Measurements from ENCODE around the gene PCMT1. TPM values are rescaled to one million over a fixed set of nuclear protein-coding genes. Genes with fewer than 3 reads are reported as not detected.

PCMT1 gene
- total RNA-seq, 1 experiment from 2014 or later, result 90.7 TPM

- Mint-ChIP-seq H3K9me3 (no peaks in the 10 kb centered on the region), H3K36me3 (no peaks in the 10 kb centered on the region), H3K4me3 (no peak overlapping the region), H3K27ac (no peak overlapping the region), H3K27me3 (ENCODE audit: low read depth) (no peaks in the 10 kb centered on the region), H3K4me1 (peaks cover 33% of the 10 kb centered on the region)
- TF ChIP-seq ESRRA (CRISPR knock-in tag; IDR thresholded peaks at IDR 0.05; ENCODE audit: borderline replicate concordance), result no peak
- TF ChIP-seq GABPB1 (CRISPR knock-in tag; IDR thresholded peaks at IDR 0.05), result no peak
- DNase-seq (ENCODE audit: low spot score) (no peak), ATAC-seq (no peak)
- ChIA-PET POLR2A (no interaction called here), CTCF (no interaction called here)
These were observed 35.1 kb upstream of the PCMT1 start for GRCh38 chr6:149714442-149714841.

- no peaks in the 10 kb centered on the region for H3K9me3 Mint-ChIP-seq
- DNase-seq (ENCODE audit: low spot score), result no peak
- POLR2A ChIA-PET, result no interaction called here
- peaks cover 21% of the 10 kb centered on the region for H3K4me1 Mint-ChIP-seq
- CTCF ChIA-PET, result no interaction called here
- no peaks in the 10 kb centered on the region for H3K36me3 Mint-ChIP-seq
- no peaks in the 10 kb centered on the region for H3K27me3 Mint-ChIP-seq (ENCODE audit: low read depth)
- TF ChIP-seq NR3C1 (CRISPR knock-in tag; conservative IDR thresholded peaks at IDR 0.05; ENCODE audit: low read depth), result no peak
- no peak for TF ChIP-seq FOXP4 (CRISPR knock-in tag; IDR thresholded peaks at IDR 0.05)
- ATAC-seq, result no peak
- peak overlapping the region; percentile 84 for H3K4me3 Mint-ChIP-seq
- peak overlapping the region; percentile 82 for H3K27ac Mint-ChIP-seq
These were observed 33.2 kb upstream of the PCMT1 start for GRCh38 chr6:149716181-149716963.

GRCh38 chr6:149717255-149717587 is 32.3 kb upstream of the PCMT1 start:
- ChIA-PET CTCF (interaction anchor here (0.8 to 1.5 kb wide), 3 partner anchors 15 to 364 kb away, joined by 3 to 5 read pairs (median 4); partner anchors contain the start of gene NUP43), POLR2A (interaction anchor here (1.3 kb wide), 1 partner anchor 32 kb away, joined by 3 read pairs; the partner anchor contains the start of gene PCMT1)
- no peak for TF ChIP-seq FOXP1 (CRISPR knock-in tag; IDR thresholded peaks at IDR 0.05; ENCODE audit: borderline replicate concordance)
- Mint-ChIP-seq H3K9me3 (no peaks in the 10 kb centered on the region), H3K27me3 (ENCODE audit: low read depth) (no peaks in the 10 kb centered on the region), H3K36me3 (no peaks in the 10 kb centered on the region), H3K4me1 (peaks cover 17% of the 10 kb centered on the region), H3K27ac (peak overlapping the region; percentile 85), H3K4me3 (peak overlapping the region; percentile 84)
- DNase-seq (ENCODE audit: low spot score), result no peak
- no peak for ATAC-seq

- H3K27me3 Mint-ChIP-seq (ENCODE audit: low read depth), result no peaks in the 10 kb centered on the region
- peak within 1 kb of the TSS; percentile 93 for H3K27ac Mint-ChIP-seq
- H3K36me3 Mint-ChIP-seq, result 0 out of 2 replicates have a peak, but pooled peaks cover under 1% of the 10 kb centered on the region
- ATAC-seq, result peak; percentile 87
- POLR2A ChIA-PET, result interaction anchor here (0.5 to 1.3 kb wide), 6 partner anchors 13 to 70 kb away, joined by 3 to 4 read pairs (median 3); partner anchors contain the start of gene PCMT1
- H3K4me3 Mint-ChIP-seq, result peak within 1 kb of the TSS; percentile 84
- peak; percentile 85 for DNase-seq (ENCODE audit: low spot score)
- CTCF ChIA-PET, result interaction anchor here (0.8 to 1.5 kb wide), 3 partner anchors 15 to 364 kb away, joined by 3 to 5 read pairs (median 4); partner anchors contain the start of gene NUP43
- H3K9me3 Mint-ChIP-seq, result no peaks in the 10 kb centered on the region
- H3K4me1 Mint-ChIP-seq, result peaks cover 17% of the 10 kb centered on the region
- TF ChIP-seq SMAD3 (CRISPR knock-in tag; IDR thresholded peaks at IDR 0.05; ENCODE audit: borderline replicate concordance), result no peak
- TF ChIP-seq ELF4 (CRISPR knock-in tag; IDR thresholded peaks at IDR 0.05; ENCODE audit: low read depth), result peak; percentile 83; the same call in 1 of the 2 replicates
- TF ChIP-seq SOX15 (CRISPR knock-in tag; IDR thresholded peaks at IDR 0.05), result no peak
- TF ChIP-seq GRHL2 (CRISPR knock-in tag; IDR thresholded peaks at IDR 0.05; ENCODE audit: insufficient replicate concordance, severe bottlenecking), result no peak
- no peak for TF ChIP-seq USF2 (CRISPR knock-in tag; IDR thresholded peaks at IDR 0.05)
- no peak; the same call in 1 of the 2 replicates for TF ChIP-seq E2F5 (CRISPR knock-in tag; IDR thresholded peaks at IDR 0.05)
- TF ChIP-seq MYBL2 (CRISPR knock-in tag; IDR thresholded peaks at IDR 0.05), result peak; percentile 57; the same call in 1 of the 2 replicates
- TF ChIP-seq ZNF317 (CRISPR knock-in tag; IDR thresholded peaks at IDR 0.05; ENCODE audit: borderline replicate concordance, low read depth), result 0 out of 2 replicates have a peak, but pooled peaks have one; percentile 50
- TF ChIP-seq ZNF512 (CRISPR knock-in tag; IDR thresholded peaks at IDR 0.05; ENCODE audit: borderline replicate concordance), result no peak
- no peak for TF ChIP-seq ZNF121 (CRISPR knock-in tag; IDR thresholded peaks at IDR 0.05)
- peak; percentile 18; the same call in 1 of the 2 replicates for TF ChIP-seq CDX4 (CRISPR knock-in tag; IDR thresholded peaks at IDR 0.05; ENCODE audit: borderline replicate concordance)
- peak; percentile 81 for TF ChIP-seq TEAD1 (CRISPR knock-in tag; IDR thresholded peaks at IDR 0.05)
These were observed 31.7 kb upstream of the PCMT1 start, which contains the start of gene LATS1 for GRCh38 chr6:149717588-149718458. TSS of gene LATS1 (minus strand) at chr6:149718101. CDS start at chr6:149702126, 15,975 bp downstream.

All from WTC11 (cell line).